SK-N-SH treated with all-trans-retinoic acid at 6 μM for 48 hours (cell line): ENCODE results near the gene POMC.

Experiments
- ATAC-seq: fragments of 200-7000 bp; cut with Tn5 transposase; 3 replicates; pipeline ENCODE4 v1.9.1; 2020; ENCODE audit warnings: mild to moderate bottlenecking, moderate library complexity
- BACH2 ChIP-seq: fragments of 250-450 bp; sonication (Bioruptor Pico); IDR thresholded peaks from 2 replicates; pipeline ENCODE4 v1.9.0; 2021; ENCODE audit warnings: mild to moderate bottlenecking, borderline replicate concordance
- CSDC2 ChIP-seq: fragments of 250-450 bp; sonication (Bioruptor Pico); IDR thresholded peaks from 2 replicates; pipeline ENCODE4 v1.5.0; 2020; ENCODE audit warnings: mild to moderate bottlenecking, moderate library complexity
- ESRRG ChIP-seq: fragments of 250-450 bp; sonication (Bioruptor Pico); IDR thresholded peaks from 2 replicates; pipeline ENCODE4 v1.6.1; 2021; ENCODE audit warnings: mild to moderate bottlenecking
- ISL1 ChIP-seq: fragments of 250-450 bp; sonication (Bioruptor Pico); IDR thresholded peaks from 2 replicates; pipeline ENCODE4 v2.1.2; 2022; ENCODE audit warnings: mild to moderate bottlenecking, moderate library complexity
- POU6F1 ChIP-seq: fragments of 250-450 bp; sonication (Bioruptor Pico); IDR thresholded peaks from 2 replicates; pipeline ENCODE4 v1.8.0; 2021; ENCODE audit warnings: low read depth, mild to moderate bottlenecking, moderate library complexity, borderline replicate concordance
- RARB ChIP-seq: fragments of 250-450 bp; sonication (Bioruptor Pico); IDR thresholded peaks from 2 replicates; pipeline ENCODE4 v1.8.0; 2021; ENCODE audit warnings: mild to moderate bottlenecking, moderate library complexity
- TCF4 ChIP-seq: fragments of 250-450 bp; sonication (Bioruptor Pico); IDR thresholded peaks from 2 replicates; pipeline ENCODE4 v1.8.0; 2021; ENCODE audit warnings: mild to moderate bottlenecking, moderate library complexity, borderline replicate concordance
- TOX ChIP-seq: fragments of 250-450 bp; sonication (Bioruptor Pico); IDR thresholded peaks from 2 replicates; pipeline ENCODE4 v1.8.0; 2021; ENCODE audit warnings: mild to moderate bottlenecking, moderate library complexity, borderline replicate concordance
- TSHZ2 ChIP-seq: fragments of 250-450 bp; sonication (Bioruptor Pico); IDR thresholded peaks from 2 replicates; pipeline ENCODE4 v1.5.0; 2020; ENCODE audit warnings: mild to moderate bottlenecking, moderate library complexity
- ZFP30 ChIP-seq: fragments of 450-650 bp; formaldehyde crosslinking; IDR thresholded peaks from 2 replicates; pipeline ENCODE4 v1.5.0; 2022; ENCODE audit warnings: mild to moderate bottlenecking, moderate library complexity
- ZNF565 ChIP-seq: fragments of 450-650 bp; formaldehyde crosslinking; conservative IDR thresholded peaks from 2 replicates; pipeline ENCODE4 v1.5.0; 2020; ENCODE audit warnings: low read depth, mild to moderate bottlenecking, moderate library complexity
- ZNF70 ChIP-seq: fragments of 450-650 bp; formaldehyde crosslinking; IDR thresholded peaks from 2 replicates; pipeline ENCODE4 v1.5.0; 2020; ENCODE audit warnings: mild to moderate bottlenecking, moderate library complexity
- ZNF8 ChIP-seq: fragments of 450-650 bp; formaldehyde crosslinking; IDR thresholded peaks from 2 replicates; pipeline ENCODE4 v1.5.0; 2020; ENCODE audit warnings: mild to moderate bottlenecking, moderate library complexity
- TF ChIP-seq, protein P1 (sequence below): fragments of 250-450 bp; sonication (Bioruptor Pico); IDR thresholded peaks from 2 replicates; pipeline ENCODE4 v1.8.0; 2020; ENCODE audit warnings: mild to moderate bottlenecking, moderate library complexity, borderline replicate concordance

POMC gene

GRCh38 chr2:25125189-25125588 is 43.2 kb downstream of the POMC start (continued):
- TF ChIP-seq, protein P1, sequence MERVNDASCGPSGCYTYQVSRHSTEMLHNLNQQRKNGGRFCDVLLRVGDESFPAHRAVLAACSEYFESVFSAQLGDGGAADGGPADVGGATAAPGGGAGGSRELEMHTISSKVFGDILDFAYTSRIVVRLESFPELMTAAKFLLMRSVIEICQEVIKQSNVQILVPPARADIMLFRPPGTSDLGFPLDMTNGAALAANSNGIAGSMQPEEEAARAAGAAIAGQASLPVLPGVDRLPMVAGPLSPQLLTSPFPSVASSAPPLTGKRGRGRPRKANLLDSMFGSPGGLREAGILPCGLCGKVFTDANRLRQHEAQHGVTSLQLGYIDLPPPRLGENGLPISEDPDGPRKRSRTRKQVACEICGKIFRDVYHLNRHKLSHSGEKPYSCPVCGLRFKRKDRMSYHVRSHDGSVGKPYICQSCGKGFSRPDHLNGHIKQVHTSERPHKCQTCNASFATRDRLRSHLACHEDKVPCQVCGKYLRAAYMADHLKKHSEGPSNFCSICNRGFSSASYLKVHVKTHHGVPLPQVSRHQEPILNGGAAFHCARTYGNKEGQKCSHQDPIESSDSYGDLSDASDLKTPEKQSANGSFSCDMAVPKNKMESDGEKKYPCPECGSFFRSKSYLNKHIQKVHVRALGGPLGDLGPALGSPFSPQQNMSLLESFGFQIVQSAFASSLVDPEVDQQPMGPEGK, result no peak

DNA sequence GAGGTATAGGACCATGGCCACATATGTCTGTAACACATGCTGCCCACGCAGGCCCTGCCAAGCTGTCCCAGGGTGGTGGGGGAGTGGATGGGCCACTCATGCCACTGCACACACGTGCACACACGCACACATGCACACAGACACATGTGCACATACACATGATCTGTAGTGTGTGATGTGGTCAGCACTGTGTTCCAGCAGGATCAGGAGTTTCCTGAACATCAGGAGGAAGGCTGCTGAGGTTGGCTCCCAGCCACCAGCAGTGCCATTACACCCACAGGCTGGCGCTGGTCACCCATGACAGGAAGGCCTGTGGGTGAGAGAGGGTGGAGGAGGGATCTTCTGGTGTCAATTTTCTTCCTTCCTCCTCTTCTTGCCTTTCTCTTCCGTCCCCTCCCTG is 44.7 kb downstream of the POMC start:
- ATAC-seq, result no peak
- no peak for TF ChIP-seq ZNF8

GRCh38 chr2:25122367-25122766 is 46.0 kb downstream of the POMC start:
- no peak for TF ChIP-seq BACH2 (CRISPR knock-in tag)
- TF ChIP-seq TSHZ2 (CRISPR knock-in tag), result no peak
- no peak for TF ChIP-seq RARB (CRISPR knock-in tag)
- no peak for TF ChIP-seq ISL1 (CRISPR knock-in tag)
- TF ChIP-seq, protein P1, result no peak
- no peak for TF ChIP-seq ZNF565
- no peak for TF ChIP-seq ZNF70 (CRISPR knock-in tag)
- TF ChIP-seq ZFP30 (CRISPR knock-in tag), result no peak
- no peak for TF ChIP-seq TCF4 (CRISPR knock-in tag)
- TF ChIP-seq ESRRG (CRISPR knock-in tag), result no peak
- no peak for TF ChIP-seq TOX (CRISPR knock-in tag)
- no peak for TF ChIP-seq CSDC2 (CRISPR knock-in tag)
- TF ChIP-seq, all 23 proteins: peak for 0
- ATAC-seq, result no peak

DNA sequence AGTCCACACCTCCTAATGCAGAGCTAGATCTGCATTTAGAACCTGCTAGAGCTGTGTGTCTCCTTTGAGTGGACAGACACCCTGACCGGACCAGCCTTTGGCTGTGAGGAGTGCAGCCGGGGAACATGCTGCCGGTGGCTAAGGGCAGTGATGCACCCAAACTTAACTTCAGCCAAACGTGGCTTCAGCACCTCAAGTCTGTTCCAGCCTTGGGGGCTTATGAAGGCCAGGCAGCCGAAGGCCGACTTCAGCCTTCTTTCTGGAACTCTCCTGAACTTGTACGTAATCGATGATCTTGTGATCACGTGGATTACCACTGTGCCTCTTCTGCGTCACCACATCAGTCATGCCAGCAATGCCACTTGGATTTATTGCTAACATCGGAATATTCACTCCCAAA is 49.1 kb downstream of the POMC start:
- no peak for TF ChIP-seq ZNF565
- TF ChIP-seq, protein P1, result no peak
- TF ChIP-seq BACH2 (CRISPR knock-in tag), result no peak
- TF ChIP-seq POU6F1, result no peak
- TF ChIP-seq TSHZ2 (CRISPR knock-in tag), result no peak
- TF ChIP-seq TCF4 (CRISPR knock-in tag), result no peak
- no peak for TF ChIP-seq TOX (CRISPR knock-in tag)
- no peak for ATAC-seq
